HG02970 (cell line): ENCODE data around the gene GOLGA8K.
"Not testable (repeated sequence)": the region's sequence is repeated elsewhere in the genome, so short reads cannot be mapped to it uniquely, and the experiment has no call there.

Experiments used
- ATAC-seq: cut with Tn5 transposase; IDR thresholded peaks from one replicate; pipeline ENCODE4 v1.9.1; 2021; ENCODE audit warnings: mild to moderate bottlenecking, moderate library complexity, moderate number of reproducible peaks; ENCODE audit not compliant: unreplicated experiment, low FRiP score

The GOLGA8K gene

DNA sequence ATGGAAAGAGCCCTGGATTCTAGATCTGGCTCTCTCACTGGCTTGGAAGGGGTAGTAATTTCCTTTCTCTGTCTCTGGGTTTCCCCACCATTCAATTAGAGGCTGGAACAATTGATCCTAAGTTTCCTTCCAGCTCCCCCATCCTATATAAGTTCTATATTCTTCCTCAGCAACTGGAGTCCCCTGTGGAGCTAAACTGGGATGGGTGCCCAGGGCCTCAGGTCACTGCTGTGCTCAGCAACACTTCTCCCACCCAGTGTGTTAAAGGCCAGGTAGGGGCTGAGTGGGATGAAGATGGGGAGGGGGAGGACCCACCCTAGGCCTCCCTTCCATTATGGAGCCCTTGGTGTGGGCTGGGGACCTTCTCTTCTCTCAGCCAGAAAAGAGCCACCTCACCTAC, 46.2 kb downstream of the GOLGA8K start:
- not testable (repeated sequence) for ATAC-seq

- not testable (repeated sequence) for ATAC-seq
Observed at GRCh38 chr15:32352748-32353147, 50.3 kb downstream of the GOLGA8K start.

GRCh38 chr15:32350563-32351220, 52.4 kb downstream of the GOLGA8K start:
- not testable (repeated sequence) for ATAC-seq

DNA sequence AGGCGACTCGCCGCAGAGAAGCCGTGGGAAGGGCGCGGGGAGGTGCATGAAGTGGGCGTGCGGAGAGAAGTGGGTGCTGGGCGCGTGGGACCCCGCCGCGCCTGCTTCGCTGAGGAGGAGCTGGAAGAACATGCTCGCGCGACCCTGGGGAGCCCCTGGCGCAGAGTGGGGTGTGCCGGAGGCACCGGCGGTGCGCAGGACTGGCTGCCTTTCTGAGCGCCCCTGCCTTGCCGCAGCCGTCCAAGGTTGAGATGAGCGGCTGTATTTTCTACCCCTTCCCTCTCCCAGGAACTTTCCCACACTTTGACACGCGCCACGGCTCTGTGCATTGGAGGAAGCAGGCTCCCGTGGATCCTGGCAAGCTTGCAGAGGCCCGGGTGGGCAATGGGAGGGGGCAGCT, 56.1 kb downstream of the GOLGA8K start:
- not testable (repeated sequence) for ATAC-seq

- not testable (repeated sequence) for ATAC-seq
Observed at GRCh38 chr15:32345978-32346547, 57.0 kb downstream of the GOLGA8K start.

DNA sequence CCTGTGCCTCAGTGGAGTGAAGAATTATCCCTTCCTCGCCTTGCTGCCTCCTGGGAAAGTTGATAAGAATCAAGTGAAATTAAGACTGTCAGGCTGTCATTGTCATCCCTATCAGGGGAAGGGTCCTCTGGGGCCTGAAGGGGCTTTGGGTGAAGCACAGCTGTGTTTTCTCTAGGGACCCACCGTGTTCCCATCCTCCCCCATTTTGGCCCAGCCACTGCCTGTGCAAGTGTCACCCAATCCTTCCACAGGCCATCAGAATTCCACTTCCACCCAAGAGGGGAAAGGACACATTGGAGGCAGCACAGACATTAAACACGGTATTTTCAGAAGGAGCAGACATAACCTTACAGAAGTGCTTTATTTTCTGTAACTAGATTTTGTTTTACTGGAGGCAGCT, 59.2 kb downstream of the GOLGA8K start:
- not testable (repeated sequence) for ATAC-seq
